Neutrophil (primary cell): ENCODE data around the gene TMEM116.

Experiments
- H3K27ac ChIP-seq: fragments of 200-600 bp; sonication (generic); 2 replicates; pipeline ENCODE4 v1.5.1; 2016; ENCODE audit warnings: mild to moderate bottlenecking, moderate library complexity
- H3K27me3 ChIP-seq: fragments of 200-600 bp; sonication (generic); 2 replicates; pipeline ENCODE4 v1.6.0; 2016; ENCODE audit warnings: mild to moderate bottlenecking
- H3K36me3 ChIP-seq: fragments of 200-600 bp; sonication (generic); 2 replicates; pipeline ENCODE4 v1.5.1; 2017
- H3K4me1 ChIP-seq, 2 experiments: fragments of 200-600 bp in 1 of 2; sonication (generic) in 1 of 2; 1 replicate in 1 of 2; 2 replicates in 1 of 2; pipeline versions ENCODE4 v1.5.1 to v1.6.1; 2013 to 2016; ENCODE audit warnings: low read depth in 1 of 2, low read length in 1 of 2, mild to moderate bottlenecking in 1 of 2, moderate library complexity in 1 of 2; ENCODE audit not compliant: control insufficient read depth in 1 of 2, insufficient read depth in 1 of 2
- H3K4me3 ChIP-seq, 2 experiments: fragments of 200-600 bp in 1 of 2; sonication (generic) in 1 of 2; 1 replicate in 1 of 2; 2 replicates in 1 of 2; pipeline ENCODE4 v1.5.1; 2013 to 2016; ENCODE audit warnings: low read depth in 1 of 2, low read length in 1 of 2, mild to moderate bottlenecking in 1 of 2, moderate library complexity in 1 of 2
- H3K9me3 ChIP-seq: fragments of 200-600 bp; sonication (generic); 2 replicates; pipeline ENCODE4 v1.5.1; 2016
- TF ChIP-seq, protein P1 (sequence below): fragments of 200-600 bp; sonication (generic); IDR thresholded peaks from 2 replicates; pipeline ENCODE4 v1.5.1; 2016; ENCODE audit warnings: antibody characterized with exemption

The TMEM116 gene

DNA sequence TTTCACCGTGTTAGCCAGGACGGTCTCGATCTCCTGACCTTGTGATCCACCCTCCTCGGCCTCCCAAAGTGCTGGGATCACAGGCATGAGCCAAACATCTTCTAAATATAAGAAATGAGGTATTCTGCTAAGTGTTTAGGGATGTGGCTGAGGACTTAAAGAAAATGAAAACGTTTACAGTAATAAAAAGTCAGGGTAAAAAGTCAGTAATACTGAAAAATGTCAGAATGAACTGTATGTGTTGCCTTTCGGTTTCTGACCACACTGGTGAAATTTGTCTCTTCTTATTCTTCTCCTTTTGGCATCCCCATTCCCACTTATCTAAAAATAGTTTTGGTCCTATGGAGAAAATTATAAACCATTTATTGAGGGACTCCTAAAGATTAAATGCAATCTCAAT, 20.5 kb downstream of the TMEM116 start:
- Histone ChIP-seq H3K27ac (no peak overlapping the region), H3K9me3 (no peaks in the 10 kb centered on the region), H3K36me3 (no peaks in the 10 kb centered on the region), H3K4me1 (no peaks in the 10 kb centered on the region), H3K4me3 (no peak overlapping the region), H3K27me3 (no peaks in the 10 kb centered on the region)
- TF ChIP-seq, protein P1, sequence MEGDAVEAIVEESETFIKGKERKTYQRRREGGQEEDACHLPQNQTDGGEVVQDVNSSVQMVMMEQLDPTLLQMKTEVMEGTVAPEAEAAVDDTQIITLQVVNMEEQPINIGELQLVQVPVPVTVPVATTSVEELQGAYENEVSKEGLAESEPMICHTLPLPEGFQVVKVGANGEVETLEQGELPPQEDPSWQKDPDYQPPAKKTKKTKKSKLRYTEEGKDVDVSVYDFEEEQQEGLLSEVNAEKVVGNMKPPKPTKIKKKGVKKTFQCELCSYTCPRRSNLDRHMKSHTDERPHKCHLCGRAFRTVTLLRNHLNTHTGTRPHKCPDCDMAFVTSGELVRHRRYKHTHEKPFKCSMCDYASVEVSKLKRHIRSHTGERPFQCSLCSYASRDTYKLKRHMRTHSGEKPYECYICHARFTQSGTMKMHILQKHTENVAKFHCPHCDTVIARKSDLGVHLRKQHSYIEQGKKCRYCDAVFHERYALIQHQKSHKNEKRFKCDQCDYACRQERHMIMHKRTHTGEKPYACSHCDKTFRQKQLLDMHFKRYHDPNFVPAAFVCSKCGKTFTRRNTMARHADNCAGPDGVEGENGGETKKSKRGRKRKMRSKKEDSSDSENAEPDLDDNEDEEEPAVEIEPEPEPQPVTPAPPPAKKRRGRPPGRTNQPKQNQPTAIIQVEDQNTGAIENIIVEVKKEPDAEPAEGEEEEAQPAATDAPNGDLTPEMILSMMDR, result no peak

DNA sequence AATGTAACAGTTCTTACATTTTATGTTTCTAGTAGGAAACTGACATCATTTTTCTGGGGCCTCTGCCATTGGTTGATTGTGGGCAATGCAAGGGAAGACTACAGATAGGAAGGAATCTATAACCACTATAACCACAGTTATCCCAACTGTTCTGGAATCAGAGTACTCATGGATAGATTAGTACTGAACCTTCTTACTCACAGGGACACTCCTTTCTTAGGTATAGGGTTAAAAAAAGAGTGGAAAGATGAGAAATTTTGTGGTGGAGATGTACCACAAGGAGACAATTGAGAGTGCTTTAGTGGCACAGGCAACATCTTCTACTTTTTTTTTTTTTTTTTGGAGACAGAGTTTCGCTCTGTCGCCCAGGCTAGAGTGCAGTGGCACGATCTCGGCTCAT, 21.0 kb downstream of the TMEM116 start:
- H3K4me1 ChIP-seq, result no peaks in the 10 kb centered on the region
- H3K27me3 ChIP-seq, result no peaks in the 10 kb centered on the region
- no peak overlapping the region for H3K27ac ChIP-seq
- no peaks in the 10 kb centered on the region for H3K9me3 ChIP-seq
- no peaks in the 10 kb centered on the region for H3K36me3 ChIP-seq
- TF ChIP-seq, protein P1, result no peak
- no peak overlapping the region for H3K4me3 ChIP-seq

DNA sequence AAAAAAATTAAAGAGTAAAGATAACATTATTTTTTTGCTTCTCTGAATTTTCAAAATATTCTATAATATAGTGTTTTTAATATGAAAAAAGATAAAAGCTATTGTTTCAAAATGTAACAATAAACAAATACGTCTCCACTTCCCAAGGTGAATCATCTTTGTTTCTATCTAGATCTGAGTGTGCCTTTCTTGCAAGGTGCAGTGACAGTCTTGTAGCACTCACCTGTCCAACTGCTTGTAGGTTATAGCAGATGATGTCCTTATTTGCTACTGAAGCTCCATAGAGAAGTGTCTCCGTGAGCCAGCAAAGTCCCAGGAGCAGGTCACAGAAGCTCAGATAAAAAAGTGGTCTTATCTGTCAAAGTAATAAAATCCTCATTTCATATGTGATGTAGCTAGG, 21.4 kb downstream of the TMEM116 start:
- TF ChIP-seq, protein P1, result no peak
- Histone ChIP-seq H3K9me3 (no peaks in the 10 kb centered on the region), H3K4me1 (no peaks in the 10 kb centered on the region), H3K27me3 (no peaks in the 10 kb centered on the region), H3K4me3 (no peak overlapping the region), H3K27ac (no peak overlapping the region), H3K36me3 (no peaks in the 10 kb centered on the region)

DNA sequence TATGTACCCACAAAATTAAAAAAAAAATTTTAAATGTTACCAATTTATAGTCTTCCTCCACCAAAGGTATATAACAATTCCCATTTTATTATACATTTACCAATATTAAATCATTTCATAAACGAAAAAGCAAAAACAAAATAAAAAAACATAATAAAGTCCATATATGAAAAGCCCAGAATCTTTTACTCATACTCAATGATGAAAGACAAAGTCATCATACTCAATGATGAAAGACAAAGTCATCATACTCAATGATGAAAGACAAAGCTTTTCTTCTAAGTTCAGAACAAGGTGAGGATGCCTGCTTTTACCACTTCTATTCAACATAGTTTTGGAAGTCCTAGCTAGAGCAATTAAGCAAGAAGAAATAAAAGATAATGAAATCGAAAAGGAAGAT, 28.1 kb downstream of the TMEM116 start:
- H3K9me3 ChIP-seq, result no peaks in the 10 kb centered on the region
- H3K36me3 ChIP-seq, result no peaks in the 10 kb centered on the region
- no peak overlapping the region for H3K4me3 ChIP-seq
- no peaks in the 10 kb centered on the region for H3K4me1 ChIP-seq
- H3K27ac ChIP-seq, result no peak overlapping the region
- TF ChIP-seq, protein P1, result no peak
- H3K27me3 ChIP-seq, result no peaks in the 10 kb centered on the region

DNA sequence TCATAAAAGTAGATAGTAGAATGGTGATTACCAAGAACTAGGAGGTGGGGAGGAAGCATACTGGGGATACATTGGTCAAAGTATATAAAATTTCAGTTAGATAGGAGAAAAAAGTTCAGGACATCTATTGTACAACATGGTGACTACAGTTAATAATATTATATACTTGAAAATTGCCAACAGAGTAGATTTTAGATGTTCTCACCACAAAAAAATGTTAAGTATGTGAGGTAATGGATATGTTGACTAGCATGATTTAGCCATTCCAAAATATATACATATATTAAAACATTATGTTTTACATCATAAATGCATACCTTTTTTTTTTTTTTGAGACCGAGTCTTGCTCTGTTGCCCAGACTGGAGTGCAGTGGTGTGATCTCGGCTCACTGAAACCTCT, 31.0 kb downstream of the TMEM116 start:
- no peaks in the 10 kb centered on the region for H3K27me3 ChIP-seq
- H3K36me3 ChIP-seq, result no peaks in the 10 kb centered on the region
- H3K4me3 ChIP-seq, result no peak overlapping the region
- TF ChIP-seq, protein P1, result no peak
- H3K9me3 ChIP-seq, result no peaks in the 10 kb centered on the region
- H3K4me1 ChIP-seq, result no peaks in the 10 kb centered on the region
- no peak overlapping the region for H3K27ac ChIP-seq

DNA sequence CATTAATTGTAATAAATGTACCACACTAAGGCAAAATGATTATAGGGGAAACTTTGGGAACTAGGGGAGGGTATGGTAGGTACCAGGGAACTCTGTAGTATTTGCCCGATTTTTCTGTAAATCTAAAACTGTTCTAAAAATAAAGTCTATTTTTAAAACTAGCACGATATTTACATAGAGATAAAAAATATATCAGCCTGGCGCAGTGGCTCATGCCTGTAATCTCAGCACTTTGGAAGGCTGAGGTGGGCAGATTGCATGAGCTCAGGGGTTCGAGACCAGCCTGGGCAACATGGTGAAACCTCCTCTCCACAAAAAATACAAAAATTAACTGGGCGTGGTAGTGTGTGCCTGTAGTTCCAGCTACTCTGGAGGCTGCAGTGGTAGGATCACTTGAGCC, 32.4 kb downstream of the TMEM116 start:
- Histone ChIP-seq H3K27me3 (no peaks in the 10 kb centered on the region), H3K9me3 (no peaks in the 10 kb centered on the region), H3K4me1 (peaks cover 0 to 6% of the 10 kb centered on the region in 2 experiments), H3K36me3 (no peaks in the 10 kb centered on the region), H3K4me3 (no peak overlapping the region), H3K27ac (no peak overlapping the region)
- TF ChIP-seq, protein P1, result no peak
